Activated naive CD8-positive, alpha-beta T cell (primary cell): Measurements from ENCODE around the gene U2AF2.

ENCODE experiments used
- H3K27ac Mint-ChIP-seq: one replicate; pipeline ENCODE4 v1.8.0; 2021; ENCODE audit warnings: mixed read lengths
- H3K27me3 Mint-ChIP-seq: one replicate; pipeline ENCODE4 v1.8.0; 2021; ENCODE audit warnings: mixed read lengths
- H3K36me3 Mint-ChIP-seq: one replicate; pipeline ENCODE4 v1.8.0; 2021; ENCODE audit warnings: mixed read lengths
- H3K4me1 Mint-ChIP-seq: one replicate; pipeline ENCODE4 v1.8.0; 2021; ENCODE audit warnings: low read depth, mixed read lengths
- H3K4me3 Mint-ChIP-seq: one replicate; pipeline ENCODE4 v1.8.0; 2021; ENCODE audit warnings: mild to moderate bottlenecking, mixed read lengths
- H3K9me3 Mint-ChIP-seq: one replicate; pipeline ENCODE4 v1.8.0; 2021; ENCODE audit warnings: low read depth, mixed read lengths

U2AF2 gene

GRCh38 chr19:55690769-55691545, 36.1 kb downstream of the U2AF2 start:
- Mint-ChIP-seq H3K4me3 (no peak overlapping the region), H3K4me1 (peaks cover 2% of the 10 kb centered on the region), H3K27ac (no peak overlapping the region), H3K27me3 (no peaks in the 10 kb centered on the region), H3K9me3 (no peaks in the 10 kb centered on the region), H3K36me3 (no peaks in the 10 kb centered on the region)

GRCh38 chr19:55691561-55692481, 37.0 kb downstream of the U2AF2 start:
- Mint-ChIP-seq H3K9me3 (no peaks in the 10 kb centered on the region), H3K36me3 (no peaks in the 10 kb centered on the region), H3K27ac (no peak overlapping the region), H3K4me3 (no peak overlapping the region), H3K27me3 (no peaks in the 10 kb centered on the region), H3K4me1 (no peaks in the 10 kb centered on the region)

GRCh38 chr19:55692681-55693081, 37.8 kb downstream of the U2AF2 start:
- Mint-ChIP-seq H3K36me3 (no peaks in the 10 kb centered on the region), H3K4me3 (no peak overlapping the region), H3K4me1 (no peaks in the 10 kb centered on the region), H3K27me3 (no peaks in the 10 kb centered on the region), H3K9me3 (no peaks in the 10 kb centered on the region), H3K27ac (no peak overlapping the region)

- Mint-ChIP-seq H3K27me3 (no peaks in the 10 kb centered on the region), H3K36me3 (no peaks in the 10 kb centered on the region), H3K27ac (no peak overlapping the region), H3K4me1 (no peaks in the 10 kb centered on the region), H3K9me3 (no peaks in the 10 kb centered on the region), H3K4me3 (no peak overlapping the region)
Measured at GRCh38 chr19:55693336-55693974, 38.6 kb downstream of the U2AF2 start.

- Mint-ChIP-seq H3K9me3 (no peaks in the 10 kb centered on the region), H3K4me1 (no peaks in the 10 kb centered on the region), H3K27ac (no peak overlapping the region), H3K27me3 (no peaks in the 10 kb centered on the region), H3K36me3 (no peaks in the 10 kb centered on the region), H3K4me3 (no peak overlapping the region)
Measured at GRCh38 chr19:55694241-55694655, 39.4 kb downstream of the U2AF2 start.

GRCh38 chr19:55694656-55695491, 40.0 kb downstream of the U2AF2 start:
- H3K4me3 Mint-ChIP-seq = no peak overlapping the region
- no peak overlapping the region for H3K27ac Mint-ChIP-seq
- H3K9me3 Mint-ChIP-seq = no peaks in the 10 kb centered on the region
- H3K27me3 Mint-ChIP-seq = no peaks in the 10 kb centered on the region
- H3K36me3 Mint-ChIP-seq = no peaks in the 10 kb centered on the region
- no peaks in the 10 kb centered on the region for H3K4me1 Mint-ChIP-seq

GRCh38 chr19:55695511-55696290, 40.9 kb downstream of the U2AF2 start:
- Mint-ChIP-seq H3K4me1 (no peaks in the 10 kb centered on the region), H3K4me3 (no peak overlapping the region), H3K27ac (no peak overlapping the region), H3K27me3 (no peaks in the 10 kb centered on the region), H3K36me3 (no peaks in the 10 kb centered on the region), H3K9me3 (no peaks in the 10 kb centered on the region)

- Mint-ChIP-seq H3K36me3 (no peaks in the 10 kb centered on the region), H3K4me3 (no peak overlapping the region), H3K4me1 (no peaks in the 10 kb centered on the region), H3K9me3 (no peaks in the 10 kb centered on the region), H3K27ac (no peak overlapping the region), H3K27me3 (no peaks in the 10 kb centered on the region)
Measured at GRCh38 chr19:55696301-55697068, 41.6 kb downstream of the U2AF2 start.

- H3K36me3 Mint-ChIP-seq = no peaks in the 10 kb centered on the region
- no peak overlapping the region for H3K27ac Mint-ChIP-seq
- no peaks in the 10 kb centered on the region for H3K9me3 Mint-ChIP-seq
- H3K4me1 Mint-ChIP-seq = no peaks in the 10 kb centered on the region
- no peaks in the 10 kb centered on the region for H3K27me3 Mint-ChIP-seq
- no peak overlapping the region for H3K4me3 Mint-ChIP-seq
Measured at GRCh38 chr19:55697069-55697440, 42.2 kb downstream of the U2AF2 start.

- Mint-ChIP-seq H3K9me3 (no peaks in the 10 kb centered on the region), H3K27ac (no peak overlapping the region), H3K36me3 (no peaks in the 10 kb centered on the region), H3K4me1 (no peaks in the 10 kb centered on the region), H3K27me3 (no peaks in the 10 kb centered on the region), H3K4me3 (no peak overlapping the region)
Measured at GRCh38 chr19:55697698-55698097, 42.9 kb downstream of the U2AF2 start.

- Mint-ChIP-seq H3K27ac (no peak overlapping the region), H3K4me1 (no peaks in the 10 kb centered on the region), H3K36me3 (no peaks in the 10 kb centered on the region), H3K27me3 (no peaks in the 10 kb centered on the region), H3K9me3 (no peaks in the 10 kb centered on the region), H3K4me3 (no peak overlapping the region)
Measured at GRCh38 chr19:55698256-55698655, 43.4 kb downstream of the U2AF2 start.

- Mint-ChIP-seq H3K27me3 (no peaks in the 10 kb centered on the region), H3K4me3 (no peak overlapping the region), H3K4me1 (no peaks in the 10 kb centered on the region), H3K36me3 (no peaks in the 10 kb centered on the region), H3K27ac (no peak overlapping the region), H3K9me3 (no peaks in the 10 kb centered on the region)
Measured at GRCh38 chr19:55699221-55699620, 44.4 kb downstream of the U2AF2 start.

- no peak overlapping the region for H3K27ac Mint-ChIP-seq
- H3K36me3 Mint-ChIP-seq = no peaks in the 10 kb centered on the region
- H3K9me3 Mint-ChIP-seq = no peaks in the 10 kb centered on the region
- no peaks in the 10 kb centered on the region for H3K27me3 Mint-ChIP-seq
- no peak overlapping the region for H3K4me3 Mint-ChIP-seq
- H3K4me1 Mint-ChIP-seq = no peaks in the 10 kb centered on the region
Measured at GRCh38 chr19:55700813-55701212, 46.0 kb downstream of the U2AF2 start.
